Sigmoid colon (tissue), 7 donors: ENCODE data around the gene RNF224. TPM values are rescaled to one million over a fixed set of nuclear protein-coding genes. Genes with fewer than 3 reads are reported as not detected.
A peak's percentile ranks its signal among the peaks of the same experiment; 100 is the strongest.

Source experiments
- DNase-seq: peaks from one replicate; pipeline ENCODE4 v3.0.0-alpha.2; 2019
- H3K27ac ChIP-seq, 4 donors: fragments of 200-600 bp; sonication (generic); one replicate each; pipeline ENCODE4 v1.5.1; 2016 to 2019; ENCODE audit warnings: mild to moderate bottlenecking in 1 of 4
- H3K27me3 ChIP-seq, 3 donors: fragments of 200-600 bp; sonication (generic); one replicate each; pipeline ENCODE4 v1.5.1; 2019; ENCODE audit warnings: mild to moderate bottlenecking in 1 of 3
- H3K36me3 ChIP-seq, 4 donors: fragments of 200-600 bp; sonication (generic); one replicate each; pipeline ENCODE4 v1.5.1; 2016 to 2019
- H3K4me1 ChIP-seq, 4 donors: fragments of 200-600 bp; sonication (generic); one replicate each; pipeline ENCODE4 v1.5.1; 2017 to 2019
- H3K4me3 ChIP-seq, 4 donors: fragments of 200-600 bp; sonication (generic); one replicate each; pipeline ENCODE4 v1.5.1; 2017 to 2019; ENCODE audit warnings: mild to moderate bottlenecking in 2 of 4, moderate library complexity in 1 of 4
- H3K9me3 ChIP-seq, 4 donors: fragments of 200-600 bp in 3 of 4; sonication (generic) in 3 of 4; one replicate each; pipeline versions ENCODE4 v1.5.1 to v1.6.1; 2013 to 2019
- CTCF ChIP-seq, 4 experiments: fragments of 450-650 bp in 3 of 4; fragments of 200-600 bp in 1 of 4; IDR thresholded peaks; one replicate each; pipeline ENCODE4 v1.5.1; 2016 to 2019; ENCODE audit warnings: antibody characterized with exemption in 4 of 4, mild to moderate bottlenecking in 3 of 4, moderate library complexity in 2 of 4
- EP300 ChIP-seq, 4 donors: sonication (generic); formaldehyde crosslinking; IDR thresholded peaks; one replicate each; pipeline ENCODE4 v1.6.1; 2017; ENCODE audit warnings: antibody characterized with exemption in 4 of 4
- POLR2A ChIP-seq, 2 donors: fragments of 450-650 bp; IDR thresholded peaks; one replicate each; pipeline ENCODE4 v1.6.1; 2016; ENCODE audit warnings: antibody characterized with exemption in 2 of 2, mild to moderate bottlenecking in 2 of 2, moderate library complexity in 2 of 2
- POLR2AphosphoS5 ChIP-seq, 4 donors: sonication (generic); formaldehyde crosslinking; IDR thresholded peaks; one replicate each; pipeline ENCODE4 v1.6.1; 2017; ENCODE audit warnings: antibody characterized with exemption in 4 of 4
- WGBS, 2 donors: extraction: QIAGEN DNeasy Blood & Tissue Kit; methylation state at CpG; one replicate each; pipeline ENCODE4 v1.1.7; 2013; 5-methylcytosine and 5-hydroxymethylcytosine counted together
- intact Hi-C: fragments of 100-400 bp; cut with DNase I; formaldehyde crosslinking; loops from one replicate; pipeline ENCODE4 v1.15.1; 2023
- polyA plus RNA-seq, 3 donors: library from polyadenylated mRNA; stranded (reverse); fragments of 200-250 nt; gene quantifications; one replicate each; pipeline ENCODE4 v1.2.3, GENCODE V29; 2013
- total RNA-seq, 4 donors: library from RNA; depleted of rRNA; stranded (reverse); fragments of >200 nt; gene quantifications; one replicate each; pipeline ENCODE4 v1.1.0, GENCODE V29; 2016
- donor health status: healthy with polysubstance abuse.
- donor health status: Bipolar disorder and iron deficiency.
- donor health status: healthy.

The RNF224 gene
- total and polyA plus RNA-seq, 7 donors = 0.04 TPM; not detected in 6

GRCh38 chr9:137222190-137223077 lies 4.9 kb upstream of the RNF224 start, which contains the start of gene RNF208:
RNF208 (minus strand) TSS chr9:137222240; CDS start chr9:137221212, 1,028 bp downstream.
- H3K9me3 ChIP-seq = no peaks in the 10 kb centered on the region
- TF ChIP-seq POLR2A (IDR thresholded peaks at IDR 0.05) (no peak), POLR2AphosphoS5 (IDR thresholded peaks at IDR 0.05) (no peak), EP300 (IDR thresholded peaks at IDR 0.05) (no peak), CTCF (IDR thresholded peaks at IDR 0.05) (no peak)
- peak within 1 kb of the TSS; percentile 84 to 91 (median 88) for H3K27ac ChIP-seq
- H3K36me3 ChIP-seq = no peaks in the 10 kb centered on the region
- intact Hi-C loops = loop anchor here (1.0 to 5.0 kb wide), 4 partner anchors 18 to 108 kb away; partner anchors contain the start of genes ANAPC2, DPP7, SSNA1 and TUBB4B
- no peaks in the 10 kb centered on the region for H3K27me3 ChIP-seq
- 2 to 3% methylated on average over 88 of the region's 88 CpGs for WGBS, 2 donors
- peaks cover 0 to 30% (median 24%) of the 10 kb centered on the region in 4 donors for H3K4me1 ChIP-seq
- peak within 1 kb of the TSS; percentile 54 to 65 (median 60) for H3K4me3 ChIP-seq
- no peak for DNase-seq

DNA sequence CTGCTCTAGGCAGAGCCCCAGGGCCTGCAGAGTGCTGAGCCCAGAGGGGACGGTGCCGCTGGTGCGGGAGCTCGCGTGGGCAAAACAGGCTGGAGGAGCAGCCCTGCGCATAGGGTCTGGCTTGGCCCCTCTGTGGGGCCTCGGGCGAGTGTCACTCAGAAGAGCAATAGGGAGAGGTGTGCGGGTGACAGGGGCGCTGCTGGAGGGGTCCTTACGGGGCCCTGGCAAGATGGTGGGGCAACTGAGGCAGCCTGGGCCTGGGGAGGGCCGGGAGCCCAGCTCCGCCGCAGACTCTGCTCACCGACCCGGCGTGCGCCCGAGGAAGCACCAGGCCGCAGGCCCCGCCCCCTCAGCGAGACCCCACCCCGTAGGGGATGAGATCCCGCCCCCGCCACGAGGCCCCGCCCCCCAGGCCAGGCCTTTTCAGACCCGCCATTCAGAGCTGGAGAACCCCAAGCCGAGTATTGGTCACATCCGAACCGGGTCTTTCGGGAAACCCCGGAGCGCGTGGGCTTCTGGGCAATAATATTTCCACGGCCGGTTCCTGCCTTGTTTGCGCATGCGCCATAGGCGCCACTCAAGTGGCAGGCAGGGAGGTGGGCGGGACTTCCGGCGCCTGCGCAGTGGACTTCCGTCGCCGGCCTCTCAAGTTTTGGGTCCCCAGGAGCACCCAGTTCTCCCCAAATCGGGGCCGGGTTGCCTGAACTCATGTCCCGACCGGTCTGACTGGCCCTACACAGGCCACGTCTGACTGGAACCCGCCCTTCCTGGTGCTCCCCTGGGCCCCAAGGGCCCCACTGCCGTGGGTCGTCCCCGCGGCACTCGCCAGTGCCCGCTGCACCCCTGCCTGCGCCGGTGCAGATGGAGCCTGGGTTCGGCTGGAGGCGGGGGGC lies 4.0 kb upstream of the RNF224 start:
- 1% methylated on average over 63 of the region's 63 CpGs for WGBS, 2 donors
- H3K4me1 ChIP-seq = peaks cover 0 to 31% (median 24%) of the 10 kb centered on the region in 4 donors
- peak overlapping the region; percentile 84 to 91 (median 88) for H3K27ac ChIP-seq
- H3K4me3 ChIP-seq = peak overlapping the region; percentile 54 to 65 (median 60)
- peaks cover under 1 to 4% (median 4%) of the 10 kb centered on the region in 3 donors for H3K27me3 ChIP-seq
- DNase-seq = peak; percentile 99
- peak; percentile 15 to 19 for TF ChIP-seq POLR2A (IDR thresholded peaks at IDR 0.05)
- TF ChIP-seq CTCF (IDR thresholded peaks at IDR 0.05) = no peak
- peak; percentile 50 to 78 (median 71) for TF ChIP-seq POLR2AphosphoS5 (IDR thresholded peaks at IDR 0.05)
- peak in 1 of 4 donors; percentile 64 for TF ChIP-seq EP300 (IDR thresholded peaks at IDR 0.05)
- intact Hi-C loops = loop anchor here (1.0 to 5.0 kb wide), 4 partner anchors 17 to 109 kb away; partner anchors contain the start of genes ANAPC2, DPP7, SSNA1 and TUBB4B
- H3K9me3 ChIP-seq = no peaks in the 10 kb centered on the region
- H3K36me3 ChIP-seq = no peaks in the 10 kb centered on the region

- Histone ChIP-seq H3K4me3 (peak within 1 kb of the TSS; percentile 54 to 65 (median 60)), H3K9me3 (no peaks in the 10 kb centered on the region), H3K27me3 (peaks cover 13 to 22% (median 21%) of the 10 kb centered on the region in 3 donors), H3K36me3 (no peaks in the 10 kb centered on the region), H3K4me1 (peaks cover 0 to 31% (median 24%) of the 10 kb centered on the region in 4 donors), H3K27ac (peak within 1 kb of the TSS; percentile 84 to 91 (median 88))
- no peak for TF ChIP-seq EP300 (IDR thresholded peaks at IDR 0.05)
- no peak for TF ChIP-seq POLR2AphosphoS5 (IDR thresholded peaks at IDR 0.05)
- TF ChIP-seq POLR2A (IDR thresholded peaks at IDR 0.05) = no peak
- no peak for TF ChIP-seq CTCF (IDR thresholded peaks at IDR 0.05)
- intact Hi-C loops = loop anchor here (5.0 kb wide), 1 partner anchor 38 kb away; the partner anchor contains the start of genes ANAPC2 and SSNA1
- WGBS, 2 donors = 41 to 53% methylated on average over 23 of the region's 23 CpGs
- no peak for DNase-seq
These were observed 2.2 kb upstream of the RNF224 start, which contains the start of gene CYSRT1 for GRCh38 chr9:137224830-137225694. CYSRT1 (plus strand) TSS chr9:137225174; CDS start chr9:137225622, 448 bp downstream.
